Lower leg skin (tissue), 3 donors: ENCODE data around the gene UQCRHL.

Experiments used
- POLR2A ChIP-seq, 2 donors: fragments of 450-650 bp; IDR thresholded peaks; one replicate each; pipeline ENCODE4 v1.6.1; 2016 to 2017; ENCODE audit warnings: antibody characterized with exemption in 2 of 2, mild to moderate bottlenecking in 1 of 2, moderate library complexity in 1 of 2
- TF ChIP-seq, protein P1 (sequence below), 3 donors: fragments of 450-650 bp; IDR thresholded peaks; one replicate each; pipeline ENCODE4 v1.5.1; 2016; ENCODE audit warnings: antibody characterized with exemption in 3 of 3, mild to moderate bottlenecking in 3 of 3, moderate library complexity in 2 of 3

DNA sequence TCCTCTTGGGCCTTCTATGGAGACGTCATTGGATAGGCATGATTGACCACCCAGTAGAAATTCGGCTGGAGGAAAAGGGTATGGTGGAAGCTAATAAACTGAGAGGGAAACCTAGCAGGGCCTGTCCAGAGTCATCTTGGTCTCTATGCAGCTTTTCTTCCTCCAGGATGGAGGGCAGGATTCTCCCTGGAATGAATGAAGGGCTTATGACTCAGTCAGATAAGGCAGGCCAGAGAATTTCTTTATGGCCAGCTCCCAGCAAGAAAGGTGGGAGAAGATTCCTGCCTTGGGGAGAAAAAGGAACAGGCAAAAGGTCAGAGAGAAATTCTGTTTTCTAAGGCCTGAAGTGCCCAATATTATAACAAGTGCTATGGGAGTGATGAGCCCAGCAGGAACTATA is 31.7 kb downstream of the UQCRHL start:
- TF ChIP-seq, protein P1, sequence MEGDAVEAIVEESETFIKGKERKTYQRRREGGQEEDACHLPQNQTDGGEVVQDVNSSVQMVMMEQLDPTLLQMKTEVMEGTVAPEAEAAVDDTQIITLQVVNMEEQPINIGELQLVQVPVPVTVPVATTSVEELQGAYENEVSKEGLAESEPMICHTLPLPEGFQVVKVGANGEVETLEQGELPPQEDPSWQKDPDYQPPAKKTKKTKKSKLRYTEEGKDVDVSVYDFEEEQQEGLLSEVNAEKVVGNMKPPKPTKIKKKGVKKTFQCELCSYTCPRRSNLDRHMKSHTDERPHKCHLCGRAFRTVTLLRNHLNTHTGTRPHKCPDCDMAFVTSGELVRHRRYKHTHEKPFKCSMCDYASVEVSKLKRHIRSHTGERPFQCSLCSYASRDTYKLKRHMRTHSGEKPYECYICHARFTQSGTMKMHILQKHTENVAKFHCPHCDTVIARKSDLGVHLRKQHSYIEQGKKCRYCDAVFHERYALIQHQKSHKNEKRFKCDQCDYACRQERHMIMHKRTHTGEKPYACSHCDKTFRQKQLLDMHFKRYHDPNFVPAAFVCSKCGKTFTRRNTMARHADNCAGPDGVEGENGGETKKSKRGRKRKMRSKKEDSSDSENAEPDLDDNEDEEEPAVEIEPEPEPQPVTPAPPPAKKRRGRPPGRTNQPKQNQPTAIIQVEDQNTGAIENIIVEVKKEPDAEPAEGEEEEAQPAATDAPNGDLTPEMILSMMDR (IDR thresholded peaks at IDR 0.05), result no peak
- TF ChIP-seq POLR2A (IDR thresholded peaks at IDR 0.05), result no peak
